SK-N-SH (cell line): Measurements from ENCODE around the gene TRAK1. TPM values are rescaled to one million over a fixed set of nuclear protein-coding genes. Genes with fewer than 3 reads are reported as not detected.

ENCODE experiments used
- CTCF ChIA-PET: fragments of 300-600, 350-600 bp; formaldehyde crosslinking; extraction: SDS; loops from one replicate; lab custom pipeline; 2021; lab: Yijun Ruan, JAX
- POLR2A ChIA-PET: fragments of 350-600 bp; sonication (Branson Sonifier 250); formaldehyde crosslinking; extraction: SDS; loops from one replicate; lab custom pipeline; 2020; ENCODE audit warnings: antibody characterized with exemption, inconsistent platforms; lab: Yijun Ruan, JAX
- DNase-seq: peaks from one replicate; pipeline ENCODE4 v3.0.0; 2012
- H2AFZ ChIP-seq: fragments of 200-600 bp; sonication (generic); 2 replicates; pipeline ENCODE4 v1.8.1; 2016; ENCODE audit warnings: antibody characterized with exemption, mild to moderate bottlenecking, low read depth
- H3F3A ChIP-seq: fragments of 200-600 bp; sonication (generic); replicated peaks from 2 replicates; pipeline ENCODE3; 2016; ENCODE audit warnings: antibody characterized with exemption, mild to moderate bottlenecking; ENCODE audit not compliant: insufficient read depth
- H3K27ac ChIP-seq, 2 experiments: fragments of 200-500 bp in 1 of 2; fragments of 200-600 bp in 1 of 2; sonication (Bioruptor generic) in 1 of 2; sonication (generic), shearing (Covaris generic) in 1 of 2; 2 replicates each; pipeline versions ENCODE4 v1.5.1 to v1.6.1; 2014 to 2016; ENCODE audit warnings: low read depth in 2 of 2, inconsistent platforms in 1 of 2, low read length in 1 of 2, mild to moderate bottlenecking in 1 of 2, mixed read lengths in 1 of 2
- H3K27me3 ChIP-seq: fragments of 200-600 bp; sonication (generic), shearing (Covaris generic); 2 replicates; pipeline ENCODE4 v1.6.1; 2016; ENCODE audit warnings: mixed run types; ENCODE audit not compliant: insufficient read depth
- H3K36me3 ChIP-seq, 2 experiments: fragments of 200-500 bp in 1 of 2; fragments of 200-600 bp in 1 of 2; sonication (Bioruptor generic) in 1 of 2; sonication (generic) in 1 of 2; replicated peaks in 1 of 2; 2 replicates each; pipeline versions ENCODE3 to v1.5.1; 2014 to 2016; ENCODE audit warnings: low read length in 1 of 2, mild to moderate bottlenecking in 1 of 2; ENCODE audit not compliant: insufficient read depth in 2 of 2, control insufficient read depth in 1 of 2
- H3K4me1 ChIP-seq, 2 experiments: fragments of 200-500 bp in 1 of 2; fragments of 200-600 bp in 1 of 2; sonication (Bioruptor generic) in 1 of 2; sonication (generic), shearing (Covaris generic) in 1 of 2; 2 replicates each; pipeline versions ENCODE4 v1.5.1 to v1.6.1; 2014 to 2016; ENCODE audit warnings: low read depth in 1 of 2, low read length in 1 of 2, mixed run types in 1 of 2; ENCODE audit not compliant: insufficient read depth in 2 of 2, control insufficient read depth in 1 of 2
- H3K4me2 ChIP-seq: fragments of 200-600 bp; sonication (generic), shearing (Covaris generic); 2 replicates; pipeline ENCODE4 v1.6.1; 2017; ENCODE audit warnings: mixed run types
- H3K4me3 ChIP-seq, 2 experiments: fragments of 200-500 bp in 1 of 2; fragments of 200-600 bp in 1 of 2; sonication (Bioruptor generic) in 1 of 2; sonication (generic), shearing (Covaris generic) in 1 of 2; 2 replicates each; pipeline versions ENCODE4 v1.5.1 to v1.8.1; 2014 to 2016; ENCODE audit warnings: low read depth in 2 of 2, inconsistent platforms in 1 of 2, low read length in 1 of 2, mild to moderate bottlenecking in 1 of 2, mixed read lengths in 1 of 2, moderate library complexity in 1 of 2
- H3K79me2 ChIP-seq: fragments of 200-600 bp; sonication (generic); 2 replicates; pipeline ENCODE4 v1.8.1; 2017; ENCODE audit warnings: mild to moderate bottlenecking; ENCODE audit not compliant: insufficient read depth
- H3K9ac ChIP-seq: fragments of 200-600 bp; sonication (generic); 2 replicates; pipeline ENCODE4 v1.6.1; 2017; ENCODE audit warnings: mixed run types
- H3K9me2 ChIP-seq: fragments of 200-600 bp; sonication (generic); 2 replicates; pipeline ENCODE4 v1.6.1; 2017; ENCODE audit warnings: mixed run types
- H3K9me3 ChIP-seq: fragments of 200-600 bp; sonication (generic); 2 replicates; pipeline ENCODE4 v1.6.1; 2017; ENCODE audit warnings: mixed run types, mild to moderate bottlenecking, moderate library complexity
- H4K20me1 ChIP-seq: fragments of 200-600 bp; sonication (generic); 2 replicates; pipeline ENCODE4 v1.6.1; 2017; ENCODE audit warnings: mild to moderate bottlenecking, mixed run types; ENCODE audit not compliant: insufficient read depth
- EP300 ChIP-seq, 2 experiments: IDR thresholded peaks; 2 replicates each; pipeline versions ENCODE4 v1.4.0 to v1.6.1; 2012; ENCODE audit warnings: borderline replicate concordance in 1 of 2, low read depth in 1 of 2, low read length in 1 of 2
- FOXJ3 ChIP-seq: sonication (generic); formaldehyde crosslinking; IDR thresholded peaks from 2 replicates; pipeline ENCODE4 v1.5.1; 2020; ENCODE audit warnings: mild to moderate bottlenecking, missing genetic modification reagents
- FOXM1 ChIP-seq: IDR thresholded peaks from 2 replicates; pipeline ENCODE4 v1.4.0; 2012; ENCODE audit warnings: low read depth, mild to moderate bottlenecking
- GABPA ChIP-seq: IDR thresholded peaks from 2 replicates; pipeline ENCODE4 v1.4.0; 2012; ENCODE audit warnings: low read depth, mild to moderate bottlenecking
- MEF2A ChIP-seq: IDR thresholded peaks from 2 replicates; pipeline ENCODE4 v1.4.0; 2012; ENCODE audit warnings: low read depth, borderline replicate concordance
- NRF1 ChIP-seq: IDR thresholded peaks from 2 replicates; pipeline ENCODE4 v1.6.1; 2012; ENCODE audit warnings: low read depth, mild to moderate bottlenecking, low read length
- PBX3 ChIP-seq: IDR thresholded peaks from 2 replicates; pipeline ENCODE4; 2012
- RCOR1 ChIP-seq: fragments of 150-350 bp; IDR thresholded peaks from 2 replicates; pipeline ENCODE4 v1.6.1; 2017; ENCODE audit warnings: antibody characterized with exemption, low read length
- REST ChIP-seq: IDR thresholded peaks from 2 replicates; pipeline ENCODE4 v1.6.1; 2012; ENCODE audit warnings: mild to moderate bottlenecking, low read depth, low read length, moderate library complexity
- RFX5 ChIP-seq: IDR thresholded peaks from 2 replicates; pipeline ENCODE4 v1.6.1; 2012; ENCODE audit warnings: mild to moderate bottlenecking, improper control_type of control experiment, low read length
- SIN3A ChIP-seq: IDR thresholded peaks from 2 replicates; pipeline ENCODE4 v1.6.1; 2012; ENCODE audit warnings: low read depth, mild to moderate bottlenecking, low read length, moderate library complexity, borderline replicate concordance
- SMC3 ChIP-seq: IDR thresholded peaks from 2 replicates; pipeline ENCODE4 v1.6.1; 2012; ENCODE audit warnings: low read depth, low read length, improper control_type of control experiment
- TAF1 ChIP-seq: IDR thresholded peaks from 2 replicates; pipeline ENCODE4 v1.6.1; 2012; ENCODE audit warnings: low read depth, mild to moderate bottlenecking, low read length, moderate library complexity, borderline replicate concordance
- TCF12 ChIP-seq: IDR thresholded peaks from 2 replicates; pipeline ENCODE4 v1.4.0; 2012
- USF1 ChIP-seq: IDR thresholded peaks from 2 replicates; pipeline ENCODE4 v1.4.0; 2012; ENCODE audit warnings: low read depth, borderline replicate concordance
- YY1 ChIP-seq: IDR thresholded peaks from 2 replicates; pipeline ENCODE4 v1.4.0; 2012; ENCODE audit warnings: low read depth, mild to moderate bottlenecking
- WGBS: methylation state at CpG from one replicate; pipeline ENCODE4 v1.1.6; 2017; ENCODE audit warnings: low lambda C conversion rate; 5-methylcytosine and 5-hydroxymethylcytosine counted together
- polyA plus RNA-seq, 3 experiments: library from polyadenylated mRNA; depleted of rRNA; stranded (reverse); fragments of >200 nt; gene quantifications; 2 replicates each; pipeline ENCODE4 v1.2.3, GENCODE V29; 2012

The TRAK1 gene
- polyA plus RNA-seq, 1 of the 3 experiments (the other 2 are of a cell fraction) = 12.5 TPM

- Histone ChIP-seq H3K9ac (no peak overlapping the region), H2AFZ (no peak overlapping the region), H3F3A (no peaks in the 10 kb centered on the region), H3K9me3 (no peaks in the 10 kb centered on the region)
- CTCF ChIA-PET = interaction anchor here (1.2 to 1.9 kb wide), 2 partner anchors 8 to 82 kb away, joined by 3 to 15 read pairs; no protein-coding TSS in a partner anchor
- TF ChIP-seq EP300 (IDR thresholded peaks at IDR 0.05; ENCODE audit: borderline replicate concordance in 1 of 2, low read depth in 1 of 2, low read length in 1 of 2) (no peak), NRF1 (no peak), USF1 (no peak)
- TF ChIP-seq, all 33 proteins: peak for 0
- WGBS = 98% methylated on average over 3 of the region's 3 CpGs
- H3K4me1 ChIP-seq = peaks cover 0 to 5% of the 10 kb centered on the region in 2 experiments; a peak in 2 of 4 replicates
- no peaks in the 10 kb centered on the region for H4K20me1 ChIP-seq
- no peak overlapping the region for H3K4me2 ChIP-seq
- POLR2A ChIA-PET = no interaction called here
- H3K27ac ChIP-seq = no peak overlapping the region
- H3K36me3 ChIP-seq = peaks cover 2 to 11% of the 10 kb centered on the region in 2 experiments
- H3K9me2 ChIP-seq = no peaks in the 10 kb centered on the region
- no peak overlapping the region for H3K4me3 ChIP-seq
- no peaks in the 10 kb centered on the region for H3K79me2 ChIP-seq
- no peak for DNase-seq
- H3K27me3 ChIP-seq = no peaks in the 10 kb centered on the region
Observed at GRCh38 chr3:42092006-42092405, 849 bp downstream of the TRAK1 start.

- no peaks in the 10 kb centered on the region for H3K79me2 ChIP-seq
- WGBS = 95% methylated on average over 4 of the region's 4 CpGs
- H3K9ac ChIP-seq = no peak overlapping the region
- ChIA-PET POLR2A (no interaction called here), CTCF (interaction anchor here (0.9 to 1.5 kb wide), 2 partner anchors 97 to 1516 kb away, joined by 3 read pairs; no protein-coding TSS in a partner anchor)
- no peak overlapping the region for H3K4me2 ChIP-seq
- peaks cover 2 to 11% of the 10 kb centered on the region in 2 experiments for H3K36me3 ChIP-seq
- H3K27me3 ChIP-seq = no peaks in the 10 kb centered on the region
- no peak overlapping the region for H3K4me3 ChIP-seq
- H3K27ac ChIP-seq = no peak overlapping the region
- DNase-seq = no peak
- no peaks in the 10 kb centered on the region for H3K9me3 ChIP-seq
- no peaks in the 10 kb centered on the region for H3K9me2 ChIP-seq
- peaks cover 0 to 10% of the 10 kb centered on the region in 2 experiments; a peak in 3 of 4 replicates for H3K4me1 ChIP-seq
- no peaks in the 10 kb centered on the region for H3F3A ChIP-seq
- H4K20me1 ChIP-seq = no peaks in the 10 kb centered on the region
- H2AFZ ChIP-seq = no peak overlapping the region
- TF ChIP-seq REST = no peak
- TF ChIP-seq RFX5 = no peak
- no peak for TF ChIP-seq TCF12
- TF ChIP-seq USF1 = no peak
- TF ChIP-seq FOXM1 = no peak
- no peak for TF ChIP-seq TAF1
- no peak for TF ChIP-seq SIN3A
- TF ChIP-seq PBX3 = no peak
- TF ChIP-seq GABPA = no peak
- TF ChIP-seq SMC3 = no peak
- no peak for TF ChIP-seq FOXJ3 (CRISPR knock-in tag)
- no peak for TF ChIP-seq NRF1
- no peak for TF ChIP-seq RCOR1
- no peak for TF ChIP-seq EP300 (IDR thresholded peaks at IDR 0.05; ENCODE audit: borderline replicate concordance in 1 of 2, low read depth in 1 of 2, low read length in 1 of 2)
- no peak for TF ChIP-seq MEF2A
- TF ChIP-seq YY1 = no peak
Observed at GRCh38 chr3:42094128-42094527, 3.0 kb downstream of the TRAK1 start.
